HG03135 (cell line): ENCODE data around the gene MT1E.
"Not testable (repeated sequence)": the region's sequence is repeated elsewhere in the genome, so short reads cannot be mapped to it uniquely, and the experiment has no call there.

Experiments used
- ATAC-seq: cut with Tn5 transposase; IDR thresholded peaks from one replicate; pipeline ENCODE4 v1.9.1; 2021; ENCODE audit warnings: mild to moderate bottlenecking, moderate library complexity; ENCODE audit not compliant: unreplicated experiment

Gene MT1E

DNA sequence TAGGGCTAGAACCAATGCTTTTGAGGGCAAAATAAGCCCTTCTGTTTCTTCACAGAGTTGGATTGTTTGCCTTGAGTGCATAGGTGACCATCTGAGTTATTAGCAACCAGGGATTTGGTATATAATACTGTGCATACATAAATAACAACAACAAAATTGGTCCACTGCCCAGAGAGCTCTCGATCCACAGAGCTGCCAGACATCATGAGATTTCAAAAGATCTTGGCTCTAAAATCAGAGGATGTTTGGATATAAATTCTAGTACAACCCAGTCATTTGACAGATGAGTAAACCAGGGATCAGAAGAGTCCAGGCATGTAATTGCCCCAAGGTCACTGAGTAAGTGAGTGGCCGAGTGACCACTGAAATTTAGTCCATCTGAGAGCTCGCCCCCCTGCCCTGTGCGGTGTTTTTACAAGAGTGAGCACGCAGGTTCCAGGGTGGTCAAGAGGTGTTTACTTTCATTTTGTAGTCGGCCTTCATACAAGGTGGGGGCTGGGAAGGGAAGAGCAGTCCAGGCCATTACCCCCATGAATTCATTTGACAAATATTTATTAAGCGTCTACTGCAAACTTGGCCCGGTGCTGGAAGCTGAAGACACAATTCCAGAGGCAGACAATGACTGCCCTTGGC is 19.0 kb upstream of the MT1E start:
- ATAC-seq = no peak

DNA sequence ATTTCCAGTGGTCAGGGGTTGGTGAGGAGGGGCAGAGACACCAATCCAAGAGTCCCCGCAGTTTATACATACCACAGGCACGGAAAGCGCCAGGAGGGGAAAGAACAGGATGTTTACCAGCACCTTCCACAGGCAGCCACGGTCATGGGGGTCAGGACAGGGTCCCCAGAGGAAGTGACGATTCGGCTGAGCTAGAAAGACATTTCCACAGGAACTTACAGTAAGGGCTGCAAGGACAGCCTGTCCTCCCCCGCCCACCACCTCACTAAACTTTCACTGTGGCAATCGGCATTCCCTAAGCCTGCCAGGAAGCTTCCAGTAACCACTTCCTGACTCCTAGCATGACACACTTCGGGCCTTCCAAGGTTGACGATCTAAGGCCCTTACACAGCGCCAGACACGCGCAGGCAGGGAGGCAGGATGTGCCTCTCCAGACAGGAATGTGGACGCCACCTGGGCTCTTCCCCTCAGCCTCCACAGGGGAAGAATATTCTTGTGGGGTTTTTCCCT is 18.4 kb upstream of the MT1E start:
- ATAC-seq = no peak

DNA sequence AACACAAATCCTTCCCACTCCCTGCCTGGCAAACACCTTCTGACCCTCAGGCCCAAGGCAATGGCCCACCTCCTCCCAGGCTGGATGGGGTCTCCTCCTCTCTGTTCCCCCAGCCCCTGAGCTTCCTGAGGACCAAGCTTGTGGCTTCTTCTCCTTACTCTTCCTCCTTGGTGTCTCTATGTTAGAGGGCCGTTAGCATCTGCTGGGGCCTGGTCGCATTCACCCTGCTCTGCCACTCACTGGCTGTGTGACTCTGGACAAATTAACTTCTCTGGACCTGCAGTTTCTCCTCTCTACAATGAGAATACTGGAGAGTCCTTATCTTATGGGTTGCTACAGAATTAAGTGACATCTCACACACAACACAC is 17.9 kb upstream of the MT1E start:
- no peak for ATAC-seq

DNA sequence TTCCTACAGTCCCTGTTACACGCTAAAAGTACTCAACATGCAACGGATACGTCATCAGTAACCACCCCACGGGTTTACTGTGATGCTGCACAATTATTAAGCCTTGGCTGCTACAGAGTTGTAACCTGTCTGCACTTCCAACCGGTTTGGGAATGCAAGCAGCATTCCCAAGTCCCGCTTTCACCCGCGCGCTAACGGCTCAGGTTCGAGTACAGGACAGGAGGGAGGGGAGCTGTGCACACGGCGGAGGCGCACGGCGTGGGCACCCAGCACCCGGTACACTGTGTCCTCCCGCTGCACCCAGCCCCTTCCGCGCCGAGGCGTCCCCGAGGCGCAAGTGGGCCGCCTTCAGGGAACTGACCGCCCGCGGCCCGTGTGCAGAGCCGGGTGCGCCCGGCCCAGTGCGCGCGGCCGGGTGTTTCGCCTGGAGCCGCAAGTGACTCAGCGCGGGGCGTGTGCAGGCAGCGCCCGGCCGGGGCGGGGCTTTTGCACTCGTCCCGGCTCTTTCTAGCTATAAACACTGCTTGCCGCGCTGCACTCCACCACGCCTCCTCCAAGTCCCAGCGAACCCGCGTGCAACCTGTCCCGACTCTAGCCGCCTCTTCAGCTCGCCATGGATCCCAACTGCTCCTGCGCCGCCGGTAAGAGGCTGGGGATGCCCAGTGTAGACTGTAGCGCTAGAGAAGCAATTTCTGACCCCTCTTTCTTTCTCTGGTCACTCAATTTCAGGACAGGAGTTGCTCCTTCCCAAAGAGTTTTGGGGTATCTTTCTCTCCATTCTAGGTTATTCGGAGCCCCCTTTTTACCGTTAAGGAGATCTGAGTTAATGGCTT is 17.3 kb upstream of the MT1E start, which contains the start of gene MT2A:
TSS of gene MT2A (plus strand) at position 542 of the 833 bp plus-strand sequence. CDS start at position 614, 72 bp downstream.
- peak; percentile 85 for ATAC-seq

DNA sequence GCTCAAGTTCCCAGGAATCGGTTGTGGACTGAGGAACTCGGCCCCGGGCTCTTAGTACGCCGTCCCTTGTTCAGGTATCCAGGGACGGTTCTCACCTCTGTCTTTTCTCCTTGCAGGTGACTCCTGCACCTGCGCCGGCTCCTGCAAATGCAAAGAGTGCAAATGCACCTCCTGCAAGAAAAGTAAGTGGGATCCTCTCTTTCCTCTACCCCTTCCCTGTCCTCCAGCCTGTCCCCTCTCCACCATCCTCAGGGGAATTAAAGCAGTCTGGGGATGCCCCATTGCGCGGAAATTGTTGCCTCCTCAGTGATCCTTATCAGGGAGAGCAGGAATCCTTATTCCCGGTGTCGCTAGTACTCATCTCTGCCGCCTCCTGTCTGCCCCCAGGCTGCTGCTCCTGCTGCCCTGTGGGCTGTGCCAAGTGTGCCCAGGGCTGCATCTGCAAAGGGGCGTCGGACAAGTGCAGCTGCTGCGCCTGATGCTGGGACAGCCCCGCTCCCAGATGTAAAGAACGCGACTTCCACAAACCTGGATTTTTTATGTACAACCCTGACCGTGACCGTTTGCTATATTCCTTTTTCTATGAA is 16.6 kb upstream of the MT1E start:
- ATAC-seq = no peak

DNA sequence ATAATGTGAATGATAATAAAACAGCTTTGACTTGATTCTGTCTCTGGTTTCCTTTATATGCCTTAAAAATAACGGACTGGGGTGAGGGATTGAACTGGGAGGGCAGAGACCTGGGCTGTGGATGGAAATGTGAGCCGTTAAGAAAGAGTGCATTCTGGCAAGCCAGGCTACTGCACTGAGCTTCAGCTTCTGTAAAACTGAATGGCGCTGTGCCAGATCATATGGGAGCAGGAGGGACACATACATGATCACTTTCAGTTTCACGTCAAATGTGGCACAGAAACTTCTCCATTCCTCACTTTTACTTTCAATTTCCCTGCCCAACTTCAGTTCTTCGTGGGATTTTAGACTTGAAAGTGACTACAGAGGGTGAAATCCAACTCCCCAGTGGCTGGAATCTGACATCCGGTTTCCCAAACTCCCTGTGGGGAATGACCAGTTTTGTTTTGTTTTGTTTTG is 16.1 kb upstream of the MT1E start:
- peak; percentile 40 for ATAC-seq

DNA sequence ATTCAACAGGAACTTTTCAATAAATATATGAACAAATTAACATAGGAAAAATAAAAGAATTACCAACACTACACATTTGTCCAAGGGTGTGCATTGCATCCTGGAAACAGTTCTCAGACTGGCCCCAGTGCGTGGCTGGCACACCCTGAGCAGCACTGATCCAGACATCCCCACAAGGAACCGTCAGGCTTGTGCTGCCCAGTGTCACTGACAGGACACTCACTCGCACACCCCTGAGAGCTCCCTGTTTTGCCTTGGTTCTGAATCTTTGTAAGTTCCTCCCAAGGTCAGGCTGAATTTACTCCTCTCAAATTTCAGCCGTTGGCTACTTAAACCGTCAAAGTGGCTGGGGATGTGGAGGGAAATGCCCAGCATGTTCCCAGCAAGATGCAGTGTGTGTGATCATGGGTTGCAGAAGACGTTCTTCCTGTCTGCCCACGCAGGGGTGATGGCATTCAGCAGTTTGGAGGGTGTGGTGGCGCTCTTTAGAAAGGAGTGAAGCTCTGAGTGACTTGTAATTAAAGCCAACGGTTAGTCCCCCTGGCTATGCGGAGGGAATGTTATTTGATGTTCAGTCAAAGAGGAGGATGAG is 15.5 kb upstream of the MT1E start:
- ATAC-seq = no peak

DNA sequence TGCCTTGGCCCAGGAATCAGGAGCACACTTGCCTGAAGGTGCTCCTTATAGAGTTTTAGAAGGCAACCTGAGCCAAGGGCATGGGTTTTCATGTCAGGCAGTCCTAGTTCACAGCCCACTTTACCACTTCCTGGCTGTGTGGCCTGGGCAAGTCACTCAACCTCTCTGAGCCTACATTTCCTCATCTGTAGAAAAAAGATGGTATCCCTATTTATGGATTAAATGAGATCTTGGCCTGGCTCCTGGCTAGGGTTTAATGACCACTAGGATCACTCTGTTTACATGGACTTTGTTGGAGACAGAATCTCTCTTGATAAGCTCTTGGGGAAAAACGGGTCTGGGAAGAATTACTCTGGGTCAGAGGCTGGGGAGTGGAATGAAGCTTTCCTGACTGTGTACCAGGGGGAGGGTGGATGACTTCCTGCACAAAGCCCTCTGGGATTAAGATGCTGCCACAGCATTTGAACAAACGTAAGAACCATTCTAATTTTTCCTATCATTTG is 14.9 kb upstream of the MT1E start:
- no peak for ATAC-seq

DNA sequence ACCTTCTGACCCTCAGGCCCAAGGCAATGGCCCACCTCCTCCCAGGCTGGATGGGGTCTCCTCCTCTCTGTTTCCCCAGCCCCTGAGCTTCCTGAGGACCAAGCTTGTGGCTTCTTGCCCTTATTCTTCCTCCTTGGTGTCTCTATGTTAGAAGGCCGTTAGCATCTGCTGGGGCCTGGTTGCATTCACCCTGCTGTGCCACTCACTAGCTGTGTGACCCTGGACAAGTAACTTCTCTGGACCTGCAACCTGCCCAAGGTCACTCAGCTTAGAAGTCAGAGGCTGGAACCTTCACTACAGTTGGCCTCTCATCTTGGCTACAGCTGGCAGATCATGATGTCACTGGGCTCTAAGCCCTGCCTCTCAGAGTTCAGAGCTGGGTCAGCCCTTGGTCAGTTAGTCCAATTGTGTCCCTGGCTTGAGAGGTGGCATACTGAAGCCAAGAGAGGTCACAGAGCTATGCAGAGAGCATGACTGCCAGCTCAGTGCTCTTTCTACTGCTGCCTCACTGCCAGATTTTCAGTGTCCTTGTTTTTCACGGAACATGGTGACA is 14.2 kb upstream of the MT1E start:
- ATAC-seq = no peak

DNA sequence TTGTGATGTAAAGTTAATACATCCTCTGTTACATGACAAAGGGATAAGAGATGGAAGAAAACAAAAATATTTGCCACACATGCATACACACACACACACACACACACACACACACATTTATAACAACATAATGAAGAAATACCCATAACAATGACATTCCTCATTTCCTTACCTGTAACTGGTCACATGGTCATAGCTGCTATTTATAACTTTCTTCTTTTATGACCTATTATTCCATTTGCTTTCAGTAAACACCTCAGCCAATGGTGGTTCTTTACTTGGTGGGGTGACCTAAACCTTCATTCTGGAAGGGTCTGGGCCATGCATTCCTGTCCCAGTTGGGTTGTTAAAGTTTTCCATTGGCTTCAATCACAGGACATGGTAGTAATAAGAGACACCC is 11.9 kb upstream of the MT1E start:
- ATAC-seq = no peak

DNA sequence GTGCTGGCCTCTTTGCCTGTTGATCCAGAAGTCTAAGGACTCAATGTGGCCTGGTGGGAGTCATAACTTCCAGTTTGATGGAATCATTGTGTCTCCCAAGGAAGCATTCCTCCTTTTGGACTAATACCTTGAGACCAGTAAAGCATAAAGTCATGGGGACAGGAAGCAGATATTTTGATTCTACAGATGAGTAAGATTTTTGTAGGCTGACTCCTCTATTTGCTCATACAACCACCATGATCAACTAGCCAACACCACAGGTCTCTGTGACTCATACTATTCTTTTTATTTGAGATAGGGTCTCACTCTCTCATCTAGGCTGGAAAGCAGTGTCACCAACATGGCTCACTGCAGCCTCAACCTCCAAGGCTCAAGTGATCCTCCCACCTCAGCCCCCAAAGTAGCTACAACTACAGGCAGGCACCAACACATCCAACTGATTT is 11.0 kb upstream of the MT1E start:
- no peak for ATAC-seq

DNA sequence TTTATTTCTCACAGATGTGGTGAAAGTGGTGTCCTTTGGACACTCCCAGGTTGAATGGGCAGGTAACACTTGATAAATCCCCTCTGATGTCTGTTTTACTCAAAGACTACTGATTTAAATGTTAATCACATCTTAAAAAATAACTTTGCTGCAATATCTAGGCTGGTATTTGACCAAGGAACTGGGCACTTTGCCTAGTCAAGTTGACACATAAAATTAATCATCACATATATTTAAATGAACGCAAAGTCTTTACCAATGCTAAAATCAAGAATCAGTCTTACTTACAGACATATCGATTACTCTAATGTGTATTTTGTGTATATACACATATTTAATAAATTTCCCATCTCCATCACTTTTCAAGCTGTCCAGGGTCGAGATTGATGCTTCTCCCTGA is 10.2 kb upstream of the MT1E start:
- ATAC-seq = no peak

DNA sequence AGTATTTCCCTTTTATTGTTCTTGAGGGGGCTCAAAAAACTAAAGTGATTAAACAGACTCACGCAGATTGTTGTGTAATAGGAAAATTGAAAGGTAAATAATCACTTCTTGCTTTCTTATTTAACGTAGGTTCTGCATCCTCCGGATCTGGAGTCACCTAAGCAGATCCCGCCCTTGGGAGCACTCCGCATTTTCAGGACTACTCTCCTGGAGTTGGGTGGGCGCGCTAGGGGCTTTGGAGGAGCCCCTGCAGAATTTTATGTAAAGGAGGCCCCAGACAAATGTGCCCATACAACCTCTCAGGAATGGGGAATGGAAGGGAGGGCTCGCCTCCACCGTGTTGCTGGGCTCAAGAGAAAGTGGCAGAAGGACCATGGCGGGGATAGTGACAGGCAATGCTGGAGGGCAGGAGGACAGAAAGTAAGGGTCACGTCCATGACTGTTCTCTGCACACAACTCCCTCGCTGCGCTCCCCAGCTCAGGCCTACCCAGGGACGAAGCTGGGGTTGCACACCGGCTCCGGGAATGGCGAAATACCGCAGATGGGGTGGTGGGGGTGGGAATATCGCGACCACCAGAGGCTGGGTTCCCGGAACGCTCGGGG is 8.9 kb upstream of the MT1E start:
- no peak for ATAC-seq

DNA sequence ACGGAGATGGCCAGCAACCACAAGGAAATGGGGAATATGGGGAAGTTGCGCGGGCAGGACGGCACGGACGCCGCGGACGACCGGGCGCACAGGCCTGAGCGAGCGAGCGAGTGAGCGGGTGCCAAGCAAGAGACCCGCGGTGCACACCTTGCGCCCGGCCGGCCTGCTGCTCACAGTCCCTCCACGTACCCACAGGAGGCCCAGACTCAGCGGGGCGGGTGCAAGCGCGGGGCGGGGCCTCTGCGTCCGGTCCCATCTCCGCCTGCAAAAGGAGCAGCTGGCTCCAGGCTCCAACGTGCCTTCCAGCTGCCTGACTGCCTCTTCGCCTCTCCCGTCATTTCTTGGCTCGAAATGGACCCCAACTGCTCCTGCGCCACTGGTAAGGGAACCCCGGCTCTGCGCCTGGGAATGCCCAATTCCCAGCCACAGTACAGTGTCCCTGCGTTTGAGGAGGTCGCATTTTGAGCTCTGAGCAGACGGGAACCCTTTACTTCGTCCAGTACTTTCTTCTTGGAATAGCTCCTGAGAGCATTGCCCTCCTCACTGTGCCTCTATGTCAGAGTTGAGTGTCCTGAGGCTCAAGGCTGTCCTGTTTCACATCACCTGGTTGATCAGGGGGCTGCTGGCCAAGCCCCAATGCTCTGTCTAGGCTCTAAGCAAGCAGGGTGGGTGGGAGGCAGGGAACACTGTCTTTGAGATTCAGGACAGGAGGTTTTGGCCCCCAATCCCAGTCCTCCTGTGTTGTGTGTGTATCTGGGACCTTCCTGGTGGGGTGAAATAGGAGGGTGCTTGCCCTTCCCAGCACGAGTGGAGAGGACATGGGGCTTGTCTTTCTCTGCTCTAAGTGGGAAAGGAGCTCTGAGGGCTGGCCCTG is 8.1 kb upstream of the MT1E start:
- ATAC-seq = no peak

DNA sequence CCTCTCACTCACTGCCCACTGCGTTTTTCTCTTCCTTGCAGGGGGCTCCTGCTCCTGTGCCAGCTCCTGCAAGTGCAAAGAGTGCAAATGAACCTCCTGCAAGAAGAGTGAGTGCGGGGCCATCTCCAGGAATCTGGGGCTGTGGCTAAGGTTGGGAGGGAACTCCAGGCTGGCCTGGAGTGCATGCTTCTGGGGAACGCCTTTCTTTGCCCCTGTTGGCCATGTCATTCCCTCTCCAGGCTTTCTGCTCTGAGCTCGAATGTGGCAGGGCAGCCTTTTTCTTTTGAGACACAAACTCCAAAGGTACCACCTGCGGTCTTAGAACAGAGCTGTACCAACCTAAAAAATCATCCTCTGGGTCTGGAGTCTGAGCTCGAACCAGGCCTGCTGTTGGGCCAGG is 7.4 kb upstream of the MT1E start:
- ATAC-seq = no peak

DNA sequence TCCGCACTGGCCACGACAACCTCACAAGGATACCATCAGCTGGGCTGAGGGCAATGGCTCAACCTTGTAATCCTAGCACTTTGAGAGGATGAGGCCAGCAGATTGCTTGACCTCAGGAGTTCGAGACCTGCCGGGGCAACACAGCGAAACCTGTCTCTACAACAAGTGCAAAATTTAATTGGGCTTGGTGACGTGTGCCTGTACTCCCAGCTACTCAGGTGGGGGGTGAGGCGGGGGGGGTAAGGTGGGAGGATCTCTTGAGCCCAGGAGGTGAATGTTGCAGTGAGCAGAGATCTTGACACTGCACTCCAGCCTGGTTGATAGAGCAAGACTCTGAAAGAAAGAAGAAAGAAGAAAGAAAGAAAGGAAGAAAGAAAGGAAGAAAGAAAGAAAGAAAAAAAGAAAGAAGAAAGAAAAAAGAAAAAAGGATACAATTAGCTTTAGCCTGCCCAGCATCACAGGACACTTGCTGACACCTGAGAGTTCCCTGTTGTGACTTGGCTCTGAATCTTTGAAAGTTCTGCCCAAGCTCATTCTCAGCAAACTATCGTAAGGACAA is 5.2 kb upstream of the MT1E start:
- ATAC-seq = no peak

DNA sequence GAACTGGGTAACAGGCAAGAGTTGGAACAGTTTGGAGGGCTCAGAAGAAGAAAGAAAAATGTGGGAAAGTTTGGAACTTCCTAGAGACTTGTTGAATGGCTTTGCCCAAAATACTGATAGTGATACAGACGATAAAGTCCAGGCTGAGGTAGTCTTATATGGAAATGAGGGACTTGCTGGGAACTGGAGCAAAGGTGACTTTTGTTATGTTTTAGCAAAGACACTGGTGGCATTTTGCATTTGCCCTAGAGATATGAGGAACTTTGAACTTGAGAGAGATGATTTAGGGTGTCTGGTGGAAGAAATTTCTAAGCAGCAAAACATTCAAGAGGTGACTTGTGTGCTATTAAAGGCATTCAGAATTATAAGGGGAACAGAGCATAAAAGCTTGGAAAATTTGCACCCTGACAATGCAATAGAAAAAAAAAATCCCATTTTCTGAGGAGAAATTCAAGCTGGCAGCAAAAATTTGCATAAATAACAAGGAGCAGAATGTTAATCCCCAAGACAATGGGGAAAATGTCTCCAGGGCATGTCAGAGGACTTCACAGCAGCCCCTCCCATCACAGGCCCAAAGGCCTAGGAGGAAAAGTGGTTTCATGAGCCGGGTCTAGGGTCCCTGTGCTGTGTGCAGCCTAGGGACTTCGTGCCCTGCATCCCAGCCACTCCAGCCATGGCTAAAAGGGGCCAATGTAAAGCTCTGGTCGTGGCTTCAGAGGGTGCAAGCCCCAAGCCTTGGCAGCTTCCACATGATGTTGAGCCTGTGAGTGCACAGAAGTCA is 3.7 kb upstream of the MT1E start:
- ATAC-seq = not testable (repeated sequence)

DNA sequence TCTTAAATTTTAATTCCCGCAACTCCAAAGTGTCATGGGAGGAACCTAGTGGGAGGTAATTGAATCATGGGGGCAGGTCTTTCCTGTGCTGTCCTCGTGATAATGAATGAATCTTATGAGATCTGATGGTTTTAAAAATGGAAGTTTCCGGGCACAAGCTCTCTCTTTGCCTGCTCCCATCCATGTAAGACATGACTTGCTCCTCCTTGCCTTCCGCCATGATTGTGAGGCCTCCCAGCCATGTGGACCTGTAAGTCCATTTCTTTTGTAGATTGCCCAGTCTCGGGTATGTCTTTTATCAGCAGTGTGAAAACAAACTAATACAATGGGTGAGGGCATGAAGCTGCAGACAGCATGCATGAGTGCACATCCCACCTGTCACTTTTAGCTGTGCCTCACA is 2.4 kb upstream of the MT1E start:
- ATAC-seq = not testable (repeated sequence)
